Mammary epithelial cell (primary cell): ENCODE data around the gene GRM5.

Source experiments
- EZH2 ChIP-seq: IDR thresholded peaks from 2 replicates; pipeline ENCODE4 v1.6.1; 2012; ENCODE audit warnings: low read length, inconsistent platforms, borderline replicate concordance
- TF ChIP-seq, protein P1 (sequence below), 2 donors: IDR thresholded peaks in 1 of 2; conservative IDR thresholded peaks in 1 of 2; 2 replicates each; pipeline ENCODE4 v1.5.1; 2011 to 2012; ENCODE audit warnings: inconsistent platforms in 2 of 2, low read length in 2 of 2, mild to moderate bottlenecking in 2 of 2, control low read depth in 1 of 2, low read depth in 1 of 2; ENCODE audit not compliant: insufficient read depth in 1 of 2; ENCODE audit errors: extremely low read depth in 1 of 2

DNA sequence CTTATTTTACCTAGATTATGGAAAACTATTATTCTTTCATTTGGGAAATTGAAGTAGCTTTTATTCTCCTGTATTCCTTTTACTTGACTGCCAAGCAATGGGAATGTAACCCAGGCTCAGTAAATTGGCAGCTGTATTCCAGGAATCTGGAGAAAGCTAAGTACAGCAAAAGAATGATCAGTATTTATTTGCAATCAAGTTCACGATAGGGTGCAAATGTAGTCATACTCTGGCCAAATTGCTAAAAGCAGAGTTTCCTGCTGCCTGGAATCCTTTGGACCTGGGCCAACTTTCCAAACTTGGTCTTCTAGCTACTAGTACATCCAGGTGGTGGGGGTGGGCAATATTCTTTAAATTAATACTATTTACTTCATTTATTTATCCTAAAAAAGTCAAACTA, 442.3 kb downstream of the GRM5 start:
- TF ChIP-seq, protein P1, sequence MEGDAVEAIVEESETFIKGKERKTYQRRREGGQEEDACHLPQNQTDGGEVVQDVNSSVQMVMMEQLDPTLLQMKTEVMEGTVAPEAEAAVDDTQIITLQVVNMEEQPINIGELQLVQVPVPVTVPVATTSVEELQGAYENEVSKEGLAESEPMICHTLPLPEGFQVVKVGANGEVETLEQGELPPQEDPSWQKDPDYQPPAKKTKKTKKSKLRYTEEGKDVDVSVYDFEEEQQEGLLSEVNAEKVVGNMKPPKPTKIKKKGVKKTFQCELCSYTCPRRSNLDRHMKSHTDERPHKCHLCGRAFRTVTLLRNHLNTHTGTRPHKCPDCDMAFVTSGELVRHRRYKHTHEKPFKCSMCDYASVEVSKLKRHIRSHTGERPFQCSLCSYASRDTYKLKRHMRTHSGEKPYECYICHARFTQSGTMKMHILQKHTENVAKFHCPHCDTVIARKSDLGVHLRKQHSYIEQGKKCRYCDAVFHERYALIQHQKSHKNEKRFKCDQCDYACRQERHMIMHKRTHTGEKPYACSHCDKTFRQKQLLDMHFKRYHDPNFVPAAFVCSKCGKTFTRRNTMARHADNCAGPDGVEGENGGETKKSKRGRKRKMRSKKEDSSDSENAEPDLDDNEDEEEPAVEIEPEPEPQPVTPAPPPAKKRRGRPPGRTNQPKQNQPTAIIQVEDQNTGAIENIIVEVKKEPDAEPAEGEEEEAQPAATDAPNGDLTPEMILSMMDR (conservative IDR thresholded peaks at IDR 0.05 in 1 of 2, IDR thresholded peaks at IDR 0.05 in 1 of 2; ENCODE audit: extremely low read depth in 1 of 2, insufficient read depth in 1 of 2, low read depth in 1 of 2, low read length in 2 of 2) = no peak
- no peak for TF ChIP-seq EZH2
